IMR-90 (cell line): Measurements from ENCODE around the gene UBR4. TPM values are rescaled to one million over a fixed set of nuclear protein-coding genes. Genes with fewer than 3 reads are reported as not detected.
A peak's percentile ranks its signal among the peaks of the same experiment; 100 is the strongest.

Experiments
- ATAC-seq: fragments of 200-7000 bp; cut with Tn5 transposase; 2 replicates; pipeline ENCODE4 v1.9.1; 2020; ENCODE audit warnings: low read depth, mild to moderate bottlenecking, moderate library complexity
- BruUV-seq: library from RNA; stranded (reverse); fragments of 400-500 nt; replicated peaks from 2 replicates; lab custom pipeline; 2021; lab: Mats Ljungman, UMichigan
- CTCF ChIA-PET: fragments of 300-600 bp; formaldehyde crosslinking; extraction: SDS; loops from one replicate; lab custom pipeline; 2021; ENCODE audit warnings: antibody characterized with exemption; lab: Yijun Ruan, JAX
- POLR2A ChIA-PET: fragments of 300-600 bp; sonication (Branson Sonifier 250); formaldehyde crosslinking; loops from one replicate; lab custom pipeline; 2022; ENCODE audit warnings: antibody characterized with exemption; ENCODE audit not compliant: unreplicated experiment; lab: Charles Lee
- DNase-seq: peaks from one replicate; pipeline ENCODE4 v3.0.0; 2013
- H2AFZ ChIP-seq: replicated peaks from 2 replicates; pipeline ENCODE3; 2013; ENCODE audit warnings: low read length, mild to moderate bottlenecking; ENCODE audit not compliant: poor library complexity
- H2AK5ac ChIP-seq: 2 replicates; pipeline ENCODE4 v1.6.1; 2013; ENCODE audit warnings: low read depth, low read length, inconsistent platforms
- H2AK9ac ChIP-seq: replicated peaks from 2 replicates; pipeline ENCODE3; 2013; ENCODE audit warnings: mild to moderate bottlenecking, low read depth, low read length, moderate library complexity; ENCODE audit not compliant: poor library complexity
- H2BK120ac ChIP-seq: 2 replicates; pipeline ENCODE4 v1.6.1; 2013; ENCODE audit warnings: low read depth, low read length, inconsistent platforms
- H2BK15ac ChIP-seq: 3 replicates; pipeline ENCODE4 v1.6.1; 2013; ENCODE audit warnings: low read depth, low read length, inconsistent platforms
- H2BK20ac ChIP-seq: 2 replicates; pipeline ENCODE4 v1.6.1; 2013; ENCODE audit warnings: low read depth, mild to moderate bottlenecking, inconsistent platforms, low read length, moderate library complexity
- H2BK5ac ChIP-seq: 2 replicates; pipeline ENCODE4 v1.6.1; 2013; ENCODE audit warnings: mild to moderate bottlenecking, low read depth, low read length, inconsistent platforms; ENCODE audit not compliant: poor library complexity, severe bottlenecking
- H3K14ac ChIP-seq: replicated peaks from 2 replicates; pipeline ENCODE4 v1.6.1; 2013; ENCODE audit warnings: low read depth, low read length, inconsistent platforms
- H3K18ac ChIP-seq: 2 replicates; pipeline ENCODE4 v1.6.1; 2013; ENCODE audit warnings: low read depth, low read length, control low read depth
- H3K23ac ChIP-seq: 2 replicates; pipeline ENCODE4 v1.6.1; 2013; ENCODE audit warnings: low read depth, low read length, inconsistent platforms
- H3K27ac ChIP-seq: 2 replicates; pipeline ENCODE4 v1.5.1; 2013; ENCODE audit warnings: mild to moderate bottlenecking, control low read depth, low read length; ENCODE audit not compliant: insufficient read depth
- H3K27me3 ChIP-seq: 2 replicates; pipeline ENCODE4 v1.6.1; 2013; ENCODE audit warnings: low read length; ENCODE audit not compliant: control insufficient read depth, insufficient read depth
- H3K36me3 ChIP-seq: 2 replicates; pipeline ENCODE4 v1.6.1; 2013; ENCODE audit warnings: low read length, mixed read lengths; ENCODE audit not compliant: control insufficient read depth, insufficient read depth
- H3K4ac ChIP-seq: 2 replicates; pipeline ENCODE4 v1.6.1; 2013; ENCODE audit warnings: low read depth, low read length, inconsistent platforms
- H3K4me1 ChIP-seq: 2 replicates; pipeline ENCODE4 v1.6.1; 2013; ENCODE audit warnings: low read length, mixed read lengths; ENCODE audit not compliant: control insufficient read depth, insufficient read depth
- H3K4me2 ChIP-seq: 2 replicates; pipeline ENCODE4 v1.6.1; 2013; ENCODE audit warnings: low read depth, mild to moderate bottlenecking, control low read depth, low read length, moderate library complexity
- H3K4me3 ChIP-seq: 2 replicates; pipeline ENCODE4 v1.5.1; 2013; ENCODE audit warnings: low read depth, mild to moderate bottlenecking, control low read depth, low read length, moderate library complexity; ENCODE audit not compliant: insufficient read depth
- H3K56ac ChIP-seq: 2 replicates; pipeline ENCODE4 v1.6.1; 2013; ENCODE audit warnings: low read length, inconsistent platforms; ENCODE audit not compliant: insufficient read depth; ENCODE audit errors: extremely low read depth
- H3K79me1 ChIP-seq, 2 experiments: 2 replicates each; pipeline ENCODE4 v1.6.1; 2013; ENCODE audit warnings: low read length in 2 of 2, inconsistent platforms in 1 of 2, low read depth in 1 of 2
- H3K9ac ChIP-seq: 2 replicates; pipeline ENCODE4 v1.6.1; 2013; ENCODE audit warnings: low read depth, low read length, control low read depth
- H3K9me1 ChIP-seq: 2 replicates; pipeline ENCODE4 v1.6.1; 2013; ENCODE audit warnings: low read length, inconsistent platforms; ENCODE audit not compliant: insufficient read depth
- H3K9me3 ChIP-seq: 2 replicates; pipeline ENCODE4 v1.6.1; 2013; ENCODE audit warnings: low read length; ENCODE audit not compliant: control insufficient read depth, insufficient read depth
- H4K20me1 ChIP-seq: 2 replicates; pipeline ENCODE4 v1.6.1; 2013; ENCODE audit warnings: low read length, inconsistent platforms; ENCODE audit not compliant: insufficient read depth
- H4K5ac ChIP-seq: 2 replicates; pipeline ENCODE4 v1.6.1; 2013; ENCODE audit warnings: mild to moderate bottlenecking, low read depth, low read length, control low read depth
- H4K8ac ChIP-seq, 2 experiments: 2 replicates each; pipeline ENCODE4 v1.6.1; 2013; ENCODE audit warnings: low read depth in 2 of 2, low read length in 2 of 2, control low read depth in 1 of 2, inconsistent platforms in 1 of 2
- H4K91ac ChIP-seq: 2 replicates; pipeline ENCODE4 v1.6.1; 2013; ENCODE audit warnings: low read depth, low read length, inconsistent platforms; ENCODE audit not compliant: insufficient read depth
- BHLHE40 ChIP-seq: fragments of 150-350 bp; IDR thresholded peaks from 2 replicates; pipeline ENCODE4 v1.6.1; 2016; ENCODE audit warnings: mild to moderate bottlenecking, low read depth, low read length
- CEBPB ChIP-seq: IDR thresholded peaks from 2 replicates; pipeline ENCODE4 v1.6.1; 2012; ENCODE audit warnings: low read depth, low read length, improper control_type of control experiment
- ELK1 ChIP-seq: fragments of 150-350 bp; IDR thresholded peaks from 2 replicates; pipeline ENCODE4 v1.6.1; 2016; ENCODE audit warnings: low read depth, mild to moderate bottlenecking, low read length, moderate library complexity, borderline replicate concordance
- MXI1 ChIP-seq: IDR thresholded peaks from 2 replicates; pipeline ENCODE4 v1.6.1; 2012; ENCODE audit warnings: low read depth, mild to moderate bottlenecking, low read length, moderate library complexity, borderline replicate concordance
- RAD21 ChIP-seq: IDR thresholded peaks from 2 replicates; pipeline ENCODE4 v1.6.1; 2012; ENCODE audit warnings: low read length, improper control_type of control experiment
- WGBS, 2 experiments: methylation state at CpG; one replicate each; pipeline versions ENCODE4 v1.1.5 to v1.1.7; 2013; ENCODE audit warnings: missing lambda C conversion rate in 2 of 2; ENCODE audit not compliant: insufficient read length in 1 of 2; ENCODE audit errors: extremely low coverage in 2 of 2; 5-methylcytosine and 5-hydroxymethylcytosine counted together
- dilution Hi-C: fragments of 300-500 bp; cut with HindIII; formaldehyde crosslinking; loops from one replicate; pipeline ENCODE4 v1.14.3; 2018; ENCODE audit warnings: low sequenced_read_pairs; ENCODE audit not compliant: unreplicated experiment
- in situ Hi-C: fragments of 300-500 bp; cut with MboI; formaldehyde crosslinking; loops from 3 replicates; pipeline ENCODE4 v1.14.3; 2019; ENCODE audit warnings: low sequenced_read_pairs, inconsistent platforms, mixed read lengths
- intact Hi-C: fragments of 100-400 bp; cut with micrococcal nuclease; formaldehyde crosslinking; loops from 2 replicates; pipeline ENCODE4 v1.10.0; 2022
- polyA plus RNA-seq, 3 experiments: library from polyadenylated mRNA; depleted of rRNA; stranded (reverse); fragments of >200 nt; gene quantifications; 2 replicates each; pipeline ENCODE4 v1.2.3, GENCODE V29; 2012; ENCODE audit warnings: low replicate concordance in 1 of 3
- total RNA-seq: library from RNA; depleted of rRNA; stranded (reverse); fragments of >200 nt; gene quantifications from 2 replicates; pipeline ENCODE4 v1.2.3, GENCODE V29; 2012
- TF ChIP-seq, protein P1 (sequence below): conservative IDR thresholded peaks from 2 replicates; pipeline ENCODE4 v1.5.1; 2012; ENCODE audit warnings: mild to moderate bottlenecking, low read depth, low read length, improper control_type of control experiment

UBR4 gene
- total and polyA plus RNA-seq, 2 of the 4 experiments (the other 2 are of a cell fraction): 87.8 to 121 TPM

DNA sequence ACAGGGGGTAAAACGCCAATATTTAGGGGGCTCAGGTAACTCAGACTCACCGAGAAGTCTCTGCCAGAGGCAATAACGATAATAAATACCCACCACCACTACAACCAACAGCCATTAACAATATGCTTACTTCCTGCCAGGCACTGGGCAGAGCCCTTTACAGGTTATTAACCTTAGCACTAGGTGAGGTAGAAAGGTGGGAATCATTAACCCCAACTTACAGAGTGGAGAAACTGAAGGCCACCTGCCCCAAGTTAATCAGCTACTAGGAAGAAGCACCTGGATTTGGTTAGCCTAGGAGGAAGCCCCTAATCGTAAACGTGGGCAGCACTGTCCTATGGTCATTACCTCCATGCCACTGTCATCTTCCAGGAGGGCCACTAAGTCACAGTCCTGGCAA is 110.0 kb downstream of the UBR4 start:
- Histone ChIP-seq H2BK5ac (no peak overlapping the region), H3K9me1 (no peaks in the 10 kb centered on the region), H3K27ac (no peak overlapping the region), H2AK5ac (no peak overlapping the region), H2BK20ac (no peak overlapping the region), H3K14ac (no peak overlapping the region), H3K4me3 (no peak overlapping the region), H2AK9ac (peak overlapping the region; percentile 74), H4K8ac (no peak overlapping the region), H4K5ac (no peak overlapping the region), H3K9ac (no peak overlapping the region), H4K91ac (no peak overlapping the region), H3K56ac (no peak overlapping the region), H3K79me1 (peaks cover 26 to 40% of the 10 kb centered on the region in 2 experiments), H4K20me1 (peaks cover 4% of the 10 kb centered on the region; the same call in 1 of the 2 replicates), H3K23ac (no peak overlapping the region), H2BK120ac (no peak overlapping the region), H3K27me3 (no peaks in the 10 kb centered on the region), H3K4ac (no peak overlapping the region), H2BK15ac (no peak overlapping the region), H3K36me3 (peaks cover 71% of the 10 kb centered on the region), H3K4me1 (0 out of 2 replicates have a peak, but pooled peaks cover 2% of the 10 kb centered on the region), H3K9me3 (no peaks in the 10 kb centered on the region), H2AFZ (no peak overlapping the region), H3K4me2 (no peak overlapping the region), H3K18ac (no peak overlapping the region)
- no TSS peak for BruUV-seq
- intact Hi-C loops: no loop called here
- POLR2A ChIA-PET: no interaction called here
- ATAC-seq: no peak
- no peak for DNase-seq
- in situ Hi-C loops: loop anchor here (10.0 kb wide), 1 partner anchor 55 kb away; no protein-coding TSS in a partner anchor
- CTCF ChIA-PET: no interaction called here
- TF ChIP-seq CEBPB (no peak), MXI1 (no peak), RAD21 (no peak), BHLHE40 (no peak), ELK1 (no peak)
- TF ChIP-seq, protein P1, sequence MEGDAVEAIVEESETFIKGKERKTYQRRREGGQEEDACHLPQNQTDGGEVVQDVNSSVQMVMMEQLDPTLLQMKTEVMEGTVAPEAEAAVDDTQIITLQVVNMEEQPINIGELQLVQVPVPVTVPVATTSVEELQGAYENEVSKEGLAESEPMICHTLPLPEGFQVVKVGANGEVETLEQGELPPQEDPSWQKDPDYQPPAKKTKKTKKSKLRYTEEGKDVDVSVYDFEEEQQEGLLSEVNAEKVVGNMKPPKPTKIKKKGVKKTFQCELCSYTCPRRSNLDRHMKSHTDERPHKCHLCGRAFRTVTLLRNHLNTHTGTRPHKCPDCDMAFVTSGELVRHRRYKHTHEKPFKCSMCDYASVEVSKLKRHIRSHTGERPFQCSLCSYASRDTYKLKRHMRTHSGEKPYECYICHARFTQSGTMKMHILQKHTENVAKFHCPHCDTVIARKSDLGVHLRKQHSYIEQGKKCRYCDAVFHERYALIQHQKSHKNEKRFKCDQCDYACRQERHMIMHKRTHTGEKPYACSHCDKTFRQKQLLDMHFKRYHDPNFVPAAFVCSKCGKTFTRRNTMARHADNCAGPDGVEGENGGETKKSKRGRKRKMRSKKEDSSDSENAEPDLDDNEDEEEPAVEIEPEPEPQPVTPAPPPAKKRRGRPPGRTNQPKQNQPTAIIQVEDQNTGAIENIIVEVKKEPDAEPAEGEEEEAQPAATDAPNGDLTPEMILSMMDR: no peak
- dilution Hi-C loops: no loop called here
- WGBS, 2 experiments: 96% methylated on average over 3 of the region's 5 CpGs; no CpG with 5 or more reads in 1 of the 2 experiments
